Stimulated activated naive CD4-positive, alpha-beta T cell (primary cell): ENCODE measurements around the gene NAPEPLD.
A peak's percentile ranks its signal among the peaks of the same experiment; 100 is the strongest.
"Not testable (repeated sequence)": the region's sequence is repeated elsewhere in the genome, so short reads cannot be mapped to it uniquely, and the experiment has no call there.

ENCODE experiments used
- DNase-seq, 6 experiments: peaks; one replicate each; lab custom pipeline; 2025; lab: John Stamatoyannopoulos, UW

The NAPEPLD gene

GRCh38 chr7:103148994-103149807, at the start of gene NAPEPLD:
NAPEPLD (minus strand) TSS chr7:103149099; CDS start chr7:103128776, 20,323 bp downstream.
- peak; percentile 42 to 95 (median 75) for DNase-seq

GRCh38 chr7:103198079-103198478, 49.2 kb upstream of the NAPEPLD start:
- not testable (repeated sequence) for DNase-seq

- DNase-seq: not testable (repeated sequence)
These were observed 46.5 kb upstream of the NAPEPLD start for GRCh38 chr7:103195364-103195763.

GRCh38 chr7:103172415-103173146, 23.7 kb upstream of the NAPEPLD start:
- not testable (repeated sequence) for DNase-seq

GRCh38 chr7:103171695-103172414, 23.0 kb upstream of the NAPEPLD start:
- DNase-seq: not testable (repeated sequence)

GRCh38 chr7:103166921-103167544, 18.1 kb upstream of the NAPEPLD start:
- not testable (repeated sequence) for DNase-seq

GRCh38 chr7:103163087-103163825, 14.4 kb upstream of the NAPEPLD start:
- DNase-seq: not testable (repeated sequence)

GRCh38 chr7:103162641-103163040, 13.7 kb upstream of the NAPEPLD start:
- not testable (repeated sequence) for DNase-seq

- DNase-seq: not testable (repeated sequence)
These were observed 13.2 kb upstream of the NAPEPLD start for GRCh38 chr7:103161998-103162616.

- DNase-seq: not testable (repeated sequence)
These were observed 10.2 kb upstream of the NAPEPLD start for GRCh38 chr7:103159072-103159471.

GRCh38 chr7:103155331-103156024, 6.6 kb upstream of the NAPEPLD start:
- DNase-seq: not testable (repeated sequence)

- no peak for DNase-seq
These were observed 5.1 kb upstream of the NAPEPLD start for GRCh38 chr7:103154042-103154441.

GRCh38 chr7:103152744-103153617, 4.1 kb upstream of the NAPEPLD start:
- not testable (repeated sequence) for DNase-seq

- not testable (repeated sequence) for DNase-seq
These were observed 3.2 kb upstream of the NAPEPLD start for GRCh38 chr7:103151993-103152676.

GRCh38 chr7:103150192-103150591, 1.3 kb upstream of the NAPEPLD start:
- no peak for DNase-seq

- no peak for DNase-seq
These were observed 895 bp upstream of the NAPEPLD start for GRCh38 chr7:103149808-103150180.

- no peak for DNase-seq
These were observed 537 bp downstream of the NAPEPLD start for GRCh38 chr7:103148131-103148993.
